ENCODE measurements around the gene TEX51.

TEX51 gene

DNA sequence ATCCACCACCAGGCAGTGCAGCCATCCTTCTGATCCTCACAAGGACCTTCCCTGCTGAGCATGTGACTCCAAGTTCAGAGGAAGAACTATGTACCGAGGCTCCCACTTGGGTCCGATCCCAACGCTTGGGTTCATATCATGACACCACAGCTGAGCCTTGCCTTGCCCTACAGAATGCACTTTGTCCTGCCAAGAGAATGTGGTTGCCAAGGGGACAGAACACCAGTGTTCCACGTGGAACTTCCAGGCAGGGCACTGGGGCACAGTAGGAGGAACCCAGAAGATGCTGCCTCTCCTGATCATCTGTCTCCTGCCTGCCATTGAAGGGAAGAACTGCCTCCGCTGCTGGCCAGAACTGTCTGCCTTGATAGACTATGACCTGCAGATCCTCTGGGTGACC is at the start of gene TEX51:
Gene TEX51, plus strand, starts transcription at position 255 of the 400 bp plus-strand sequence. Its CDS starts 29 bp downstream, at position 284.
- H3K36me3 Mint-ChIP-seq, result no peaks in the 10 kb centered on the region
- no peak for DNase-seq
- no peaks in the 10 kb centered on the region for H3K4me1 Mint-ChIP-seq
- H3K9me3 Mint-ChIP-seq, result peaks cover 2% of the 10 kb centered on the region
- no peak within 1 kb of the TSS for H3K4me3 Mint-ChIP-seq
- peaks cover 6% of the 10 kb centered on the region for H3K27me3 Mint-ChIP-seq
- CTCF ChIA-PET, result no interaction called here
- no peak within 1 kb of the TSS for H3K27ac Mint-ChIP-seq

DNA sequence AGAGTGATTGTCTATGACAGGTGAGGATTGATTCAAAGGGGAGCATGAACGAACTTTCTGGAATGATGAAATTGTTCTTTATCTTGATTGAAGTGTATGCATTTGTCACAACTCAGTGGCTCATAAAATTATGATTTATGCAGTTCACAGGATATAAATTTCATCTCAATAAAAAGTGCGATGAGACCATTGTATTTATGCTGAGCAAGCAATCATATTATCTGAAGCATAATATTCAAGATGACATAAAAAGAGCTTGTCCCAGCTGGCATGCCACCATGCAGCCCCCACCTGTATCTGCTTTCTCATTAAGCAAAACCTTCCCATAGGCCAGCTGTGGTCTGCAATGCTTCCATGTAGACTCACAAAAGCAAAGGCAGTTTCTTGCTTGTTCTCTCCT is 49.6 kb upstream of the TEX51 start:
- Mint-ChIP-seq H3K9me3 (no peaks in the 10 kb centered on the region), H3K27ac (no peak overlapping the region), H3K27me3 (peaks cover 4% of the 10 kb centered on the region), H3K4me1 (no peaks in the 10 kb centered on the region), H3K36me3 (no peaks in the 10 kb centered on the region), H3K4me3 (no peak overlapping the region)
- no peak for DNase-seq
- CTCF ChIA-PET, result no interaction called here

DNA sequence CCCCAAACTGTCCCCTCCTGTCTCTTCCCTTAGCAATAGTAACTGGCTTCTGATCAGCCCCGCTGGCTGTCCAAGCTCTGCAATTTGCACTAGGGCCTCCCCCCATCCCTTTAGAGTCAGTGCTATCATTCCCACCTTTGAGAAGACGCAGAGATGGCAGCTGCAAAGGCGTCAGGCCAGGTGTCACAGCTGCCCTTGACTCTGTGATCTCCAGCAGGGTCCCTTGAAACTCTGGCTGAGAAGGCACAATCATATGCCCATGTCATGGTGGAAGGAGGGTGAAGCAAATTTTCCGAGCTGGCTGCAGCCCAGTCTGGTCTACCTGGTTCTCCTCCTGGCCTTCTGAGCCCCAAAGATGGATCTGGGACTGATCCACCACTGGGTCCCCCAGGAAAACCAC is 49.2 kb upstream of the TEX51 start:
- DNase-seq, result no peak
- Mint-ChIP-seq H3K36me3 (no peaks in the 10 kb centered on the region), H3K4me1 (no peaks in the 10 kb centered on the region), H3K27me3 (peaks cover 4% of the 10 kb centered on the region), H3K9me3 (no peaks in the 10 kb centered on the region), H3K27ac (no peak overlapping the region), H3K4me3 (no peak overlapping the region)
- CTCF ChIA-PET, result no interaction called here

DNA sequence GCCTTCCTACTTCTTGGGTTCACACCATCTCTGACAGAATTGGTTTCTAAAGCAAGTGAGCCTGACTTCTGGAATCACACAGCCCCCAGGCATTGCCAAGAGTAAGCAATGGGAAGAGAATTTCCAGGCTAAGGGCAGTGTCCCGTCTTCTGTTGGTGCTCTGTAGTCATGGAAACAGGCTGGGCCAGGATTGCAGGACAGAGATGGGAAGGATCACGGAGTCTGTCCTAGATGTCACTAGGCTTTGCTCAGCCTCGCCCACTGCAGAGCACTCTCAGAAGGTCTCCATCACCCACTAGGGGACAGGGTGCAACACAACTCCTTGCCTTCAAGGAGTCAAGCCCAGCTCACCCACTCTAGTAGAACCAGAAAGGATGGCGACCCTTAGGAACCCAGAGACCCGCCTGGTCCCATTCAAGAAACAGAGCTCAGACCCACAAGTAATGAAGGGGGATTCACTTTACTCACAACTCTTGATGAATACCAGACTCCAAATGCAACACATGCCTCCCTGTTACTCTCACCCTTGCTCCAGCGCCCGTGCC is 48.6 kb upstream of the TEX51 start:
- Mint-ChIP-seq H3K27me3 (peaks cover 4% of the 10 kb centered on the region), H3K36me3 (no peaks in the 10 kb centered on the region), H3K4me3 (no peak overlapping the region), H3K27ac (no peak overlapping the region), H3K9me3 (no peaks in the 10 kb centered on the region), H3K4me1 (no peaks in the 10 kb centered on the region)
- DNase-seq, result no peak
- CTCF ChIA-PET, result no interaction called here

DNA sequence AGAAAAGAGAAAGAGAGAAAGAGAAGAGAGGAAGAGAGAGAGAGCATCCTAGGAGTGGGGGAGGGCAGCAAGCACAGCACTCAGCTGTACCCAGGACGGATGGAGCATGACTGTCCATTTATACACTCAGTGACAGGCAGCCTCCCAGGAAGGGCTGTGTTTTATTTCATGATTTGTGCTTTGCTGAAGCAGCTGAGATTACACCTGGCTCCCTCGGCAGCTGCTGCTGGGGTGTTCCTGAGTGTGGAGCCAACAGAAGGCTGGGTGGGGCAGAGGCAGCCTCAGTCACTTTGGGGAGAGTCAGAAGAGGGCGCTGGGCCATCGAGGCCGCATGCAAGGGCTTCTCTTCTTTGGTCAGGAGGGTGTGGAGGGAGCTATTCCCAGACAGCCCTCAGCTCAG is 47.8 kb upstream of the TEX51 start:
- Mint-ChIP-seq H3K4me3 (no peak overlapping the region), H3K27ac (no peak overlapping the region), H3K27me3 (peaks cover under 1% of the 10 kb centered on the region), H3K4me1 (no peaks in the 10 kb centered on the region), H3K36me3 (no peaks in the 10 kb centered on the region), H3K9me3 (no peaks in the 10 kb centered on the region)
- CTCF ChIA-PET, result no interaction called here
- no peak for DNase-seq

DNA sequence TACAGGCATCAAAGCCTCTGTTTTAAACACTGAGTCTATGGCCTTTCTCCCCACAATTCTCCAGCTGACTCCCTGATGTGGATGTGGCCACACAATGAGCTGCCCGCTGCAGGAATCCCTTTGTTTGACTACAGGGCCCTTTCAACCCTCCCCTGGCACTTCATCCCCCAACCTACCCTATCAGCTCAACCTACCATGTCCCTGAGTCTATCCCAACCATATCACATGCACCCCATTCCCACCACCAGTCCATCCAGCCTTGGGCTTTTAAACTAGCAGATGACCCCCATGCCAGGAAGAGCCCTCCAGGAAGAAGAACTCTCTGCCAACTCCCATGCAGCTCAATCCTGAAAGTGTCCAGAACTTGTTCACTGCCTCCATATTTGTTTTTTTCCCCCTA is 46.9 kb upstream of the TEX51 start:
- no peaks in the 10 kb centered on the region for H3K4me1 Mint-ChIP-seq
- H3K27ac Mint-ChIP-seq, result peak overlapping the region; percentile 7
- no peaks in the 10 kb centered on the region for H3K9me3 Mint-ChIP-seq
- no peak overlapping the region for H3K4me3 Mint-ChIP-seq
- H3K36me3 Mint-ChIP-seq, result no peaks in the 10 kb centered on the region
- CTCF ChIA-PET, result no interaction called here
- DNase-seq, result no peak
- no peaks in the 10 kb centered on the region for H3K27me3 Mint-ChIP-seq

DNA sequence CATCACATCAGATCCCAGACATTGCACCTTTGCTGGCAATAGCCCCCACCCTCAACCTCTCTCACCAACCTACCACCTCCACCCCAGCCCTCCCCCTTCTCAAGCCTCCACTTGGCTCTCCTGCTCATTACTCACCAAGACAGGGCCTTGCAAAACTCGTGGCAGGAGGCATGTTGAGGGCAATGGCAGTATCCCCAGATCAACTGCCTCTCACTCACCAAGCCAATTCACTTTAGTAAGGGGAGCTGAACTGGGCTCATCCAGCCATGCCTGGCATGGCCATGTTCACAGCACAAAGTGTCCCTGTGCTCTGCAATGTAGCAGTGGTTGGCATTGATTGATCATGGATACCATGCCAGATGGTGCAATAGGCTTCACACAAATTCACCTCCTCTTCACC is 46.3 kb upstream of the TEX51 start:
- no peak overlapping the region for H3K27ac Mint-ChIP-seq
- H3K36me3 Mint-ChIP-seq, result no peaks in the 10 kb centered on the region
- no peak overlapping the region for H3K4me3 Mint-ChIP-seq
- H3K27me3 Mint-ChIP-seq, result no peaks in the 10 kb centered on the region
- CTCF ChIA-PET, result no interaction called here
- no peaks in the 10 kb centered on the region for H3K4me1 Mint-ChIP-seq
- no peaks in the 10 kb centered on the region for H3K9me3 Mint-ChIP-seq
- no peak for DNase-seq

DNA sequence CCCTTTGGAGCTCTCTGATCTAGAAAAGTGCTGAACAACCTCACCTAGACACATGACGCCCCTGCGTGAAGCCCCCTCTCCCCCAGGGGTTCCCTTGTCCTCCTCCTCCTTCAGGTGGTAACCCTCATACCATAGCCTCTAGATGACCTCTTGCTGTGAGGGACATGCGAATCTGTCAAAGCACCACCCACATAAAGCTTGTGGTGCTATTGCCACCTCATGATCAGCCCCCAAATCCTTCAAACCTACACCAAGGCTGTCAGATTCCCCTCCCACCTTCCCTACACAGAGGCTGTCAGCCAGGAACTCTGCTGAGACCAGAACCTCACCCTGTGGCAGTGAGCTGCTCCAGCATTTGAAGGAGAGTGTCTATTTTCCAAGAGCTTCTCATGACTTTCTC is 43.1 kb upstream of the TEX51 start:
- no peaks in the 10 kb centered on the region for H3K36me3 Mint-ChIP-seq
- CTCF ChIA-PET, result interaction anchor here (1.4 kb wide), 1 partner anchor 30 kb away, joined by 3 read pairs; no protein-coding TSS in a partner anchor

DNA sequence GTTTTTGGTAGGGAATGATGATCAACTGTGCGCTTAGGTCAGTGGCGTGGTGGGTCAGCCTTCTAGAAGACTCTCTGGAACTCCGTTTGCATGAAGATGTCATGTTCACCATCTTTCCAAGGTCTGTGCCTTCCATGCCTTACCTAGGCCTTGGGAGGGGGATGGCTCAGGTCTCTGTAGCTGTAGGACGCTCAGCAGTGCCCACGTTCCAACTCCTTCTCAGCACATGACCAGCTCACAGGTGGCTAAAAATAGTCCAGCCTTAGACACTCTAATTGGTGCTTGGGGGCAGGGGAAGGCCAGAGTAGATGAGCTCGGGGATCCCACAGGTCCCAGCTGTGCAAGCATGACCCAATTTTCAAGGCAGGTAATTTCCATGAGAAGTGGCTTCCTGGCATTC is 42.3 kb upstream of the TEX51 start:
- H3K4me1 Mint-ChIP-seq, result no peaks in the 10 kb centered on the region
- no peak overlapping the region for H3K27ac Mint-ChIP-seq
- CTCF ChIA-PET, result interaction anchor here (1.4 kb wide), 1 partner anchor 29 kb away, joined by 3 read pairs; no protein-coding TSS in a partner anchor
- H3K36me3 Mint-ChIP-seq, result no peaks in the 10 kb centered on the region
- H3K9me3 Mint-ChIP-seq, result no peaks in the 10 kb centered on the region
- no peak overlapping the region for H3K4me3 Mint-ChIP-seq
- DNase-seq, result no peak
- H3K27me3 Mint-ChIP-seq, result no peaks in the 10 kb centered on the region

More for the DNA sequence above, 43.1 kb upstream of the TEX51 start:
- H3K4me3 Mint-ChIP-seq, result no peak overlapping the region
- no peaks in the 10 kb centered on the region for H3K9me3 Mint-ChIP-seq
- no peak for DNase-seq
- H3K27me3 Mint-ChIP-seq, result no peaks in the 10 kb centered on the region
- no peak overlapping the region for H3K27ac Mint-ChIP-seq
- no peaks in the 10 kb centered on the region for H3K4me1 Mint-ChIP-seq

DNA sequence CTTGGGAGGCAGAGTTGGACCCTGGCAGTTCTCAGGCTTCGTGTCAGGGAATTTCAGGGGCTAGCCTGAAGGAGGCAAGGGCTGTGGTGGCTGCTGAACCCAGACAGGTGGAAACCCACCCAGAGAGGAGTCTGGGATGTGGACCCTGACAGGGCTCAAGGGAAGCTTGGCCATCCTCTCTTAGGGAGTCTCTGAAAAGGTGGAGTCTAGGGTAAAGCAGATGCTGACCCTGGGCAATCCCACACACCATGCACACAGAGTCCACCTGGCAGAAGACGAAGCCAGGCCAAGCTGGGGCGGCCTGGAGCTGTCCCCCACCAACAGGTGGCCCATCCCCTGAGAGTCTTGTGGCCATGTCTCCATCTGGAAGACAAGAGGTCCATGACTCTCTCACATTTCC is 41.2 kb upstream of the TEX51 start:
- H3K4me3 Mint-ChIP-seq, result no peak overlapping the region
- H3K36me3 Mint-ChIP-seq, result no peaks in the 10 kb centered on the region
- CTCF ChIA-PET, result no interaction called here
- DNase-seq, result no peak
- no peaks in the 10 kb centered on the region for H3K4me1 Mint-ChIP-seq
- no peaks in the 10 kb centered on the region for H3K9me3 Mint-ChIP-seq
- peaks cover 5% of the 10 kb centered on the region for H3K27me3 Mint-ChIP-seq
- H3K27ac Mint-ChIP-seq, result no peak overlapping the region

DNA sequence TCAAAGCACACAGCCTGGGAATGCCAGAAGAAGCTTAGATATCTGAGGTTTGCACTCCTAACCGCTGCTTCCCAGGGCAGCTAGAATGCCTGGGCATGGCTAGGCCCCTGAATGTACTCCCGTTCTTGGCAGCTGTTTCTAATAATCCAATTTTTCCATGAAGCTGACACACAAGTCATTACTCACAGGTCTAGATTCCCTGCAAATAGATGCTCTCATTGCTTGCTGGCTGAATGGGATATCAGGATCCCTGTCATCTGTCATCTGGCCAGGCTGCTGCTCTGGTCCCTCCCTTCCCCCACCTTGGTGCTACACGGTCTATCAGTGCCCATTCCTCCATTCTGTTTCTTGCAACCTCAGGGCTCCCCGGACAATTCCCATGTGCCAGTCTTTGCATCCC is 40.7 kb upstream of the TEX51 start:
- Mint-ChIP-seq H3K9me3 (no peaks in the 10 kb centered on the region), H3K4me3 (no peak overlapping the region), H3K27me3 (peaks cover 8% of the 10 kb centered on the region), H3K36me3 (no peaks in the 10 kb centered on the region), H3K4me1 (no peaks in the 10 kb centered on the region), H3K27ac (no peak overlapping the region)
- CTCF ChIA-PET, result no interaction called here
- DNase-seq, result no peak

DNA sequence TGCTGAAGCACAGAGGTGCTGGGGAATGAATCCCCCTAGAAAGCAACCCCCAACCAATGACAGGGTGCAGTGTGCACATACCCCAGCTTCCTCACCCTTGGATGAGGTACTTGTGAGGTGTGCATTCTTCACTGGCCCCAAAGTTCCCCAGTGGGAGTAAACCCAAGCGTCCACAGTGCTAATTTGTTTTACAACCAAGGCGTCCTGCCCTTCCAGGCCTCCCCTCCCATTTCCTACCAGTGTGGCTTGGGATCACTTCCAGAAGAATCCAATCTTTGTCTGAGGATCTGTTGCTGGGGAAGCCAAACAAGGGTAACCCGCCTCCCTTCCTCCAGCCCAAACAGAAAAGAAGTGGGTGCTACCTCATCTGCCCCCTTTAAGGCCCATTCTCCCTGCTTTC is 40.3 kb upstream of the TEX51 start:
- H3K27me3 Mint-ChIP-seq, result peaks cover 12% of the 10 kb centered on the region
- no peaks in the 10 kb centered on the region for H3K4me1 Mint-ChIP-seq
- H3K9me3 Mint-ChIP-seq, result no peaks in the 10 kb centered on the region
- H3K4me3 Mint-ChIP-seq, result no peak overlapping the region
- DNase-seq, result no peak
- CTCF ChIA-PET, result no interaction called here
- no peaks in the 10 kb centered on the region for H3K36me3 Mint-ChIP-seq
- H3K27ac Mint-ChIP-seq, result no peak overlapping the region

DNA sequence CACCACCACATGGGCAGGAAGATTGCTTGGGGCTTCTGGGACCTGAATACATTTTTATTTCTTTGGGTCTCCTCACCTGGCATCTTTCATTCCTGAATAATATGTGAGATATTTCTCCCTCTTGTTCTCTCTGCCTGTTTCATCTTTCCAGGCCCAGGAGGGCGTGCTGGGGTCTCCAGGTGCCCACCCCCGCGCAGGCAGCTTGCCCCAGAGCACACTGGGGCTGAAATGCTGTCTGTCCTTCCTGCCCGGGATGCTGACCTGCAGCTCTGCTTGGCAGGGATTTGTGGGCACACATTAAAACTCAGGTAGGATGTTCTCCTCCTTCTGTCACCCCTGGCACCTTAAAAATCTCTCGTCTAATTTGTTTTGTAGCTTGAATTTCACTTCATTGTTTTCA is 39.7 kb upstream of the TEX51 start:
- Mint-ChIP-seq H3K4me1 (no peaks in the 10 kb centered on the region), H3K27me3 (peaks cover 12% of the 10 kb centered on the region), H3K9me3 (no peaks in the 10 kb centered on the region), H3K27ac (no peak overlapping the region), H3K4me3 (no peak overlapping the region), H3K36me3 (no peaks in the 10 kb centered on the region)
- no peak for DNase-seq
- CTCF ChIA-PET, result no interaction called here

DNA sequence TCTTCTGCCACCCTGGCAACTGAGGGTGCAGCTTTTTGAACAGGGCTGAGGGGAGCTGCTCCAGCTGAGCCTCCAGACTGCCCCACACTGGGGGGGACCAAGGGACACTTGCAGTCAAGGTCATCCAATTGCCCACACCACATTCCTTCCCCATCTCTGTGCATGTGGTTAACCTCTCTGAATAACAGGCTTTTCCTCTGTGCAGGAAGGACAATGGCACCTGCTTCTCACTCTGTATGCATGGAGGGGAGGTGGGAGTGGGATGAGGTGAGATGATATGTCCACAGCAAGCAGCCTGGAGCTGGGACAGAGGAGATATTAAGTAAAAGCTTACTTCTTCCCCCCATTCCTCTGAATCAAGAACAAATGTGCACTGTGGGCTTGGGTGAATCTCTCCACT is 39.1 kb upstream of the TEX51 start:
- no peaks in the 10 kb centered on the region for H3K36me3 Mint-ChIP-seq
- CTCF ChIA-PET, result no interaction called here
- no peak overlapping the region for H3K4me3 Mint-ChIP-seq
- no peaks in the 10 kb centered on the region for H3K9me3 Mint-ChIP-seq
- H3K27me3 Mint-ChIP-seq, result peaks cover 12% of the 10 kb centered on the region
- H3K4me1 Mint-ChIP-seq, result no peaks in the 10 kb centered on the region
- H3K27ac Mint-ChIP-seq, result no peak overlapping the region
- no peak for DNase-seq

DNA sequence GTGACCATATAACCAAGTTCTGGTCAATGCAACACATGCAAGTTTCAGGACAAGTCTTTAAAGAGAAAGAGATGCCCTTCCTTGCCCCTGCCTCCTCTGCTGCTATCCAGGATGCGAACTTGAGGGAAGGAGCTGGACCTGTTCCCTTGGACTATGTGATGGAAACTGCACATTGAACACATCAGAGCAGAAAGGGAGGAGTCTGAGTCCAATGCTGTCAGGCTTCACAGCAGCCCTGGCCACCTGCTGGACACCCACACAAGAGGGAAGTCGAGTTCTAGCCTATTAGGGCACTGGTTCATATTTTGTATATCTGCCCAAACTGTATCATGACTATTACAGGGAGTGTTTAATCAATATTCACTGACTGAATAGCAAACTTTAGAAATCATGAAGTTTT is 38.3 kb upstream of the TEX51 start:
- CTCF ChIA-PET, result no interaction called here

DNA sequence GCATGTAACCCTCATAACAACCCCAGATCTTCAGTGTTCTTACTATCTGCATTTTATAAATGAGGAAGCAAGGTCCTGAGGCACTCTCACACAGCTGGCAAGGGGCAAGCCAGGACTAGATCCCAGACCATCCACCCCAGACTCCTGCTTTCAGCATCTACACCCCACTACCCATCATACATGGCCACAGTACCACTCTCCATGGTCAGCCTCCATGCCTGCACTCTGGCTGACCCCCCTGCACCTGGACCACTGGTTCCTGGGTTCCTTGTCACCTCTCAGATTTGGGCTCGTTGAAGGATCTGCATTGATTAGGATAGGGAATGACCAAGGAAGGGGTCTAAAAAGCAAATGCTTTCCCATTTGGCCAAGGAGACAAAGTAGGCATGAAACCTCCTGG is 36.0 kb upstream of the TEX51 start:
- no peak for DNase-seq
- Mint-ChIP-seq H3K27me3 (peaks cover 22% of the 10 kb centered on the region), H3K4me1 (no peaks in the 10 kb centered on the region), H3K36me3 (no peaks in the 10 kb centered on the region), H3K4me3 (no peak overlapping the region), H3K27ac (no peak overlapping the region), H3K9me3 (no peaks in the 10 kb centered on the region)
- CTCF ChIA-PET, result no interaction called here

More for the DNA sequence above, 38.3 kb upstream of the TEX51 start:
- Mint-ChIP-seq H3K27me3 (peaks cover 12% of the 10 kb centered on the region), H3K9me3 (no peaks in the 10 kb centered on the region), H3K36me3 (no peaks in the 10 kb centered on the region), H3K4me1 (no peaks in the 10 kb centered on the region), H3K27ac (no peak overlapping the region), H3K4me3 (no peak overlapping the region)
- no peak for DNase-seq

Data from activated naive CD4-positive, alpha-beta T cell treated with anti-CD3 and anti-CD28 coated beads, Interleukin-2, amount 10 ng/mL, durations not matched to agents 7 days and 5 days (primary cell).